ENCODE results near the gene TMEM253. TPM values are rescaled to one million over a fixed set of nuclear protein-coding genes. Genes with fewer than 3 reads are reported as not detected.

TMEM253 gene
- total RNA-seq, 1 experiment from 2014 or later: 0.98 TPM

GRCh38 chr14:21093018-21093417 is 7.8 kb upstream of the TMEM253 start:
- Histone ChIP-seq H3K4me1 (no peaks in the 10 kb centered on the region; the same call in 1 of the 2 replicates), H3K9me3 (no peaks in the 10 kb centered on the region), H3K36me3 (ENCODE audit: control insufficient read depth, insufficient read depth, low read length) (peaks cover 4% of the 10 kb centered on the region), H3K4me3 (ENCODE audit: low read depth, low read length) (no peak overlapping the region), H3K27me3 (replicated peaks; ENCODE audit: control insufficient read depth, insufficient read depth, low read length) (no peaks in the 10 kb centered on the region)
- no TSS peak for BruUV-seq (replicated peaks)
- POLR2A ChIA-PET: no interaction called here
- intact Hi-C loops (cut with micrococcal nuclease; ENCODE audit: unreplicated experiment): no loop called here
- CTCF ChIA-PET: interaction anchor here (1.7 to 3.4 kb wide), 4 partner anchors 11 to 78 kb away, joined by 13 to 43 read pairs (median 16); partner anchors contain the start of gene ARHGEF40
- Mint-ChIP-seq H3K4me3 (ENCODE audit: unreplicated experiment) (no peak overlapping the region), H3K36me3 (ENCODE audit: insufficient read depth, unreplicated experiment) (peaks cover 28% of the 10 kb centered on the region), H3K27me3 (ENCODE audit: insufficient read depth, unreplicated experiment) (no peaks in the 10 kb centered on the region), H3K4me1 (ENCODE audit: low read depth, unreplicated experiment) (peaks cover 16% of the 10 kb centered on the region), H3K27ac (ENCODE audit: unreplicated experiment) (no peak overlapping the region), H3K9me3 (ENCODE audit: unreplicated experiment) (no peaks in the 10 kb centered on the region)
- TF ChIP-seq CTCF (IDR thresholded peaks at IDR 0.05; ENCODE audit: insufficient read depth in 1 of 2, low read depth in 1 of 2, low read length in 1 of 2, severe bottlenecking in 1 of 2, unreplicated experiment in 1 of 2): no peak
- DNase-seq: no peak

GRCh38 chr14:21093769-21094681 is 6.8 kb upstream of the TMEM253 start:
- Histone ChIP-seq H3K9me3 (no peaks in the 10 kb centered on the region), H3K36me3 (ENCODE audit: control insufficient read depth, insufficient read depth, low read length) (peaks cover 4% of the 10 kb centered on the region), H3K27me3 (replicated peaks; ENCODE audit: control insufficient read depth, insufficient read depth, low read length) (no peaks in the 10 kb centered on the region), H3K4me3 (ENCODE audit: low read depth, low read length) (no peak overlapping the region), H3K4me1 (no peaks in the 10 kb centered on the region; the same call in 1 of the 2 replicates)
- peak in 1 of 2 experiments; percentile 1 for TF ChIP-seq CTCF (IDR thresholded peaks at IDR 0.05; ENCODE audit: insufficient read depth in 1 of 2, low read depth in 1 of 2, low read length in 1 of 2, severe bottlenecking in 1 of 2, unreplicated experiment in 1 of 2)
- no peak for DNase-seq
- Mint-ChIP-seq H3K36me3 (ENCODE audit: insufficient read depth, unreplicated experiment) (peaks cover 30% of the 10 kb centered on the region), H3K4me3 (ENCODE audit: unreplicated experiment) (no peak overlapping the region), H3K27ac (ENCODE audit: unreplicated experiment) (no peak overlapping the region), H3K27me3 (ENCODE audit: insufficient read depth, unreplicated experiment) (no peaks in the 10 kb centered on the region), H3K9me3 (ENCODE audit: unreplicated experiment) (no peaks in the 10 kb centered on the region), H3K4me1 (ENCODE audit: low read depth, unreplicated experiment) (peaks cover 18% of the 10 kb centered on the region)
- BruUV-seq (replicated peaks): no TSS peak
- ChIA-PET POLR2A (interaction anchor here (0.6 kb wide), 1 partner anchor 13 kb away, joined by 12 read pairs; no protein-coding TSS in a partner anchor), CTCF (interaction anchor here (0.6 to 3.4 kb wide), 6 partner anchors 8 to 465 kb away, joined by 3 to 43 read pairs (median 13); partner anchors contain the start of gene ARHGEF40)
- intact Hi-C loops (cut with micrococcal nuclease; ENCODE audit: unreplicated experiment): no loop called here

GRCh38 chr14:21095430-21096205 is 5.2 kb upstream of the TMEM253 start:
- intact Hi-C loops (cut with micrococcal nuclease; ENCODE audit: unreplicated experiment): loop anchor here (1.0 kb wide), 1 partner anchor 9 kb away; no protein-coding TSS in a partner anchor
- H3K27ac Mint-ChIP-seq (ENCODE audit: unreplicated experiment): no peak overlapping the region

More at GRCh38 chr14:21095430-21096205, 5.2 kb upstream of the TMEM253 start:
- H3K4me1 ChIP-seq: peaks cover 12% of the 10 kb centered on the region
- H3K36me3 Mint-ChIP-seq (ENCODE audit: insufficient read depth, unreplicated experiment): peaks cover 25% of the 10 kb centered on the region
- no peaks in the 10 kb centered on the region for H3K9me3 Mint-ChIP-seq (ENCODE audit: unreplicated experiment)
- CTCF ChIA-PET: interaction anchor here (2.3 to 3.1 kb wide), 2 partner anchors 25 to 27 kb away, joined by 19 to 23 read pairs; partner anchors contain the start of gene ARHGEF40
- no peaks in the 10 kb centered on the region for H3K27me3 Mint-ChIP-seq (ENCODE audit: insufficient read depth, unreplicated experiment)
- H3K4me3 ChIP-seq (ENCODE audit: low read depth, low read length): no peak overlapping the region
- no peaks in the 10 kb centered on the region for H3K27me3 ChIP-seq (replicated peaks; ENCODE audit: control insufficient read depth, insufficient read depth, low read length)
- no peak overlapping the region for H3K4me3 Mint-ChIP-seq (ENCODE audit: unreplicated experiment)
- BruUV-seq (replicated peaks): no TSS peak
- H3K9me3 ChIP-seq: no peaks in the 10 kb centered on the region
- TF ChIP-seq CTCF (IDR thresholded peaks at IDR 0.05; ENCODE audit: insufficient read depth in 1 of 2, low read depth in 1 of 2, low read length in 1 of 2, severe bottlenecking in 1 of 2, unreplicated experiment in 1 of 2): no peak
- DNase-seq: no peak
- H3K36me3 ChIP-seq (ENCODE audit: control insufficient read depth, insufficient read depth, low read length): peaks cover 2% of the 10 kb centered on the region
- peaks cover 28% of the 10 kb centered on the region for H3K4me1 Mint-ChIP-seq (ENCODE audit: low read depth, unreplicated experiment)
- POLR2A ChIA-PET: no interaction called here
